Neural cell (in vitro differentiated cells): ENCODE measurements around the gene PLD4.

Source experiments
- EP300 ChIP-seq: fragments of 450-650 bp; conservative IDR thresholded peaks from 2 replicates; pipeline ENCODE4 v1.6.1; 2014; ENCODE audit warnings: antibody characterized with exemption, mild to moderate bottlenecking, moderate library complexity; ENCODE audit not compliant: poor library complexity, severe bottlenecking
- POLR2AphosphoS5 ChIP-seq: IDR thresholded peaks from 2 replicates; pipeline ENCODE4 v1.6.1; 2012
- SMC3 ChIP-seq: fragments of 450-650 bp; conservative IDR thresholded peaks from 2 replicates; pipeline ENCODE4 v1.6.1; 2014; ENCODE audit warnings: antibody characterized with exemption, mild to moderate bottlenecking, moderate library complexity; ENCODE audit not compliant: poor library complexity
- TAF1 ChIP-seq: IDR thresholded peaks from 2 replicates; pipeline ENCODE4 v1.6.1; 2012; ENCODE audit warnings: low read depth
- TF ChIP-seq, protein P1 (sequence below): fragments of 450-650 bp; IDR thresholded peaks from 2 replicates; pipeline ENCODE4 v1.5.1; 2014; ENCODE audit warnings: antibody characterized with exemption, mild to moderate bottlenecking, moderate library complexity; ENCODE audit not compliant: poor library complexity, severe bottlenecking

DNA sequence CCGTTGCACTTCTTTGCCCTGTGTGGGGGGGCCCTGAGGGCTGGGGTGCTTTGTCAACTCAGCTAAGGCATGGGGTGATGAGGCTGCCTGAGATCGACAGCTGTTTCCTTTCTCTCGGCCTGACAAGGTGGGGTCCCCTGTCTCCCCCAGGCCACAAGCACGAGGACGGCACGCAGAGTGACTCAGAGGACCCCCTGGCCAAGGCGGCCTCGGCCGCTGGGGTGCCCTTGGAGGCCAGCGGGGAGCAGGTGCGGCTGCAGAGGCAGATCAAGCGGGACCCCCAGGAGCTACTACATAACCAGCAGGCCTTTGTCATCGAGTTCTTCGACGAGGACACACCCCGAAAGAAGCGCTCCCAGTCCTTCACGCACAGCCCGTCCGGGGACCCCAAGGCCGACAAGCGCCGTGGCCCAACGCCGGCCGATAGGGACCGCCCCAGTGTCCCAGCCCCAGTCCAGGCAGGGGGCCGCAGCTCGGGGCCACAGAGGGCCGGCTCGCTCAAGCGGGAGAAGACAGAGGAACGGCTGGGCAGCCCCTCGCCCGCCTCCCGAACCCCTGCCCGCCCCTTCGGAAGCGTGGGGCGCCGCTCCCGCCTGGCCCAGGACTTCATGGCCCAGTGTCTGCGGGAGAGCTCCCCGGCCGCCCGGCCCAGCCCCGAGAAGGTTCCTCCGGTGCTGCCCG lies 40.9 kb upstream of the PLD4 start:
- TF ChIP-seq, protein P1, sequence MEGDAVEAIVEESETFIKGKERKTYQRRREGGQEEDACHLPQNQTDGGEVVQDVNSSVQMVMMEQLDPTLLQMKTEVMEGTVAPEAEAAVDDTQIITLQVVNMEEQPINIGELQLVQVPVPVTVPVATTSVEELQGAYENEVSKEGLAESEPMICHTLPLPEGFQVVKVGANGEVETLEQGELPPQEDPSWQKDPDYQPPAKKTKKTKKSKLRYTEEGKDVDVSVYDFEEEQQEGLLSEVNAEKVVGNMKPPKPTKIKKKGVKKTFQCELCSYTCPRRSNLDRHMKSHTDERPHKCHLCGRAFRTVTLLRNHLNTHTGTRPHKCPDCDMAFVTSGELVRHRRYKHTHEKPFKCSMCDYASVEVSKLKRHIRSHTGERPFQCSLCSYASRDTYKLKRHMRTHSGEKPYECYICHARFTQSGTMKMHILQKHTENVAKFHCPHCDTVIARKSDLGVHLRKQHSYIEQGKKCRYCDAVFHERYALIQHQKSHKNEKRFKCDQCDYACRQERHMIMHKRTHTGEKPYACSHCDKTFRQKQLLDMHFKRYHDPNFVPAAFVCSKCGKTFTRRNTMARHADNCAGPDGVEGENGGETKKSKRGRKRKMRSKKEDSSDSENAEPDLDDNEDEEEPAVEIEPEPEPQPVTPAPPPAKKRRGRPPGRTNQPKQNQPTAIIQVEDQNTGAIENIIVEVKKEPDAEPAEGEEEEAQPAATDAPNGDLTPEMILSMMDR: no peak
- TF ChIP-seq TAF1: no peak
- TF ChIP-seq EP300: no peak
- no peak for TF ChIP-seq SMC3
- no peak for TF ChIP-seq POLR2AphosphoS5
